Endometrium (tissue), 2 donors: Measurements from ENCODE around the gene ENO2.

Source experiments
- FAIRE-seq: peaks from 2 replicates; lab custom pipeline; 2012; peaks lifted over from hg19 to GRCh38; lab: Jason Lieb, UNC
- donor health status: control.
- donor health status: control.

The ENO2 gene

DNA sequence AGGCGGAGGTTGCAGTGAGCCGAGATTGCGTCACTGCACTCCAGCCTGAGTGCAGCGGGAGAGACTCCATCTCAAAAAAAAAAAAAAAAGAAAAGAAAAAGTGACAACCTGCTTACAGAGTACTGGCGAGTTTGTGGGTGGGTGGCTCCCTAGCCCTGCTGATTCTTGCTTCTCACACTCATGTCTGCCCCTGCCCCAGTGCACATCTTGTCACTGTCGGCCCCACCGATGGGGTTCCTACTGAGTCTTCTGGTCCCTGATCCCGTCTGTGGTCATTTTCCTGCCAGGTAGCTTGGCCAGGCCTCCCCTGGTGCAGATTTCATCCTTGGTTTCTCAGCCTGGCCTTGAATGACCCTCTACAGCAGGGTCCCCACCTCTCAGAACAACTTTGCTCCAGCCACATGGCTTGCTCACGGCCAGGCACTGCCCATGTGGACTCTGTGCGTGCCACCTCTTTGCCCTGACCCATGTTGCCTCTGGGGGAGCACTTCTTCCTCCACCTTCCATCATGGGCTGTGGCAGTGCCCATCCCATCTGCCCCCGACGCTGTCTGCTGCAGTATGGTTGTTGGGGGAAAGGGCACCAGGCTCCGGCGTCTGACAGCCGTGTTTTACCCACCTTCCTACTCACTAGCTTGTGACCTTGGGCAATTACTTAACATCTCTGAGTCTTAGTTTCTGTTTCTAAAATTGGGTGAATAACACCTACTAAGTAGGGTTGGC lies 34.7 kb downstream of the ENO2 start:
- FAIRE-seq, result no peak

DNA sequence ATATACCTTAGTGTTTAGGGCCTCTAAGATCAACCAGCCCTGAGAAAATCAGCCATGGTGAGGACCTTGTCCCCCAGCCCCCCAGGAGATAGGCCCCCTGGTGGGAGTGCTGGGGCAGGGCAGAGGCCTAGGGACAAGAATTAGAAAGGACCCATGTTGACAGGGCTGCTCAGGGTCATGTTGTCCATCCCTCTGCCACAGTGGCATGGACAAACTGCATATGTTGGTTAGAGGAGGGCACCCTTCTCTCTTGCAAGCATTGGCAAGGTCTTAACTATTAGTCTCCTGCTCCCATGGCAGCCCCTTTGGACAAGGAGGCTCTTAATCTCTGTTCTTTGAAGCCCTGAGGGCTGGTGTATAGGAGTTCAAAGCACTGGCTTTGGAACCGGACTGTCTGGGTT lies 36.0 kb downstream of the ENO2 start:
- no peak for FAIRE-seq

DNA sequence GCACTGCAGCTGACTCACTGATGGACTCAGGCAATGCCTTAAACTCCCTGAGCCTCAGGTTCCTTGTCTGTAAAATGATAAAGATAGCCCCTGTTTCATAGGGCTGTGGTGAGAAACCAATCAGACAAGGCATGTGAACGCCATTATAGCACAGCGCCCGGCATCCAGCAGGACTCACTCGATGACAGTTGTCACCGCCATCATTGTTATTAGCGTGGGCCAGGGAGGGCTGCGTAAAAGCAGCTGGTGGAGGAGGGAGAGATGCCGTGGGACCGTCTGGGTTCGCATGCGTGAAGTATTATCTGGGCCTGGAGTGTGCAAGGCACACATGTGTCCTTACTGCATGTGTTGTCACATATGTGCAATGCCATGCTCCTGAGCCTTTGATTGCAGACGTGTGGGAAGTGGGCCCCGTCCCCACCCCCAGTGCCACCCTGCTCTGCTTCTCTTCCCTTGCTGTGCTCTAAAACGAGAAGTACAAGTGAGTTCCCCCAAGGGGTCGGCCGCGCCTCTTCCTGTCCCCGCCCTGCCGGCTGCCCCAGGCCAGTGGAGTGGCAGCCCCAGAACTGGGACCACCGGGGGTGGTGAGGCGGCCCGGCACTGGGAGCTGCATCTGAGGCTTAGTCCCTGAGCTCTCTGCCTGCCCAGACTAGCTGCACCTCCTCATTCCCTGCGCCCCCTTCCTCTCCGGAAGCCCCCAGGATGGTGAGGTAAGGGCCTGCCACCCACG lies 36.6 kb downstream of the ENO2 start, which contains the start of gene PTPN6:
TSS of gene PTPN6 (plus strand) at position 546 of the 730 bp plus-strand sequence. CDS start at position 703, 157 bp downstream.
- FAIRE-seq, result no peak

DNA sequence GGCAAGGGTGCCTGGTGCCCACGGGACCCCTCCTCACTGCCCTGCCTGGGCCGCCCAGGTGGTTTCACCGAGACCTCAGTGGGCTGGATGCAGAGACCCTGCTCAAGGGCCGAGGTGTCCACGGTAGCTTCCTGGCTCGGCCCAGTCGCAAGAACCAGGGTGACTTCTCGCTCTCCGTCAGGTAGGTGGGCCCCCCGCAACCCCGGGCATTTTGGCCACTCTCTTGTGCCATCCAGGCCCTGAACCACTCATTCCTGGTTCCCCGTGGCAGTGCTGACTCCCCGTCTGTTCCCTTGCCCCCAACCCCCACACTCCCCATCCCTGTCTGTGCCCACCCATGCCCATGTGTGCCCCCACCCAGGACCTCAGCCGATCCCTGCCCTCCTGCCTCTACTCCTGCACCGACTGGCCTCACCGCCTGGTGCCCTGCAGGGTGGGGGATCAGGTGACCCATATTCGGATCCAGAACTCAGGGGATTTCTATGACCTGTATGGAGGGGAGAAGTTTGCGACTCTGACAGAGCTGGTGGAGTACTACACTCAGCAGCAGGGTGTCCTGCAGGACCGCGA lies 37.3 kb downstream of the ENO2 start:
- no peak for FAIRE-seq

DNA sequence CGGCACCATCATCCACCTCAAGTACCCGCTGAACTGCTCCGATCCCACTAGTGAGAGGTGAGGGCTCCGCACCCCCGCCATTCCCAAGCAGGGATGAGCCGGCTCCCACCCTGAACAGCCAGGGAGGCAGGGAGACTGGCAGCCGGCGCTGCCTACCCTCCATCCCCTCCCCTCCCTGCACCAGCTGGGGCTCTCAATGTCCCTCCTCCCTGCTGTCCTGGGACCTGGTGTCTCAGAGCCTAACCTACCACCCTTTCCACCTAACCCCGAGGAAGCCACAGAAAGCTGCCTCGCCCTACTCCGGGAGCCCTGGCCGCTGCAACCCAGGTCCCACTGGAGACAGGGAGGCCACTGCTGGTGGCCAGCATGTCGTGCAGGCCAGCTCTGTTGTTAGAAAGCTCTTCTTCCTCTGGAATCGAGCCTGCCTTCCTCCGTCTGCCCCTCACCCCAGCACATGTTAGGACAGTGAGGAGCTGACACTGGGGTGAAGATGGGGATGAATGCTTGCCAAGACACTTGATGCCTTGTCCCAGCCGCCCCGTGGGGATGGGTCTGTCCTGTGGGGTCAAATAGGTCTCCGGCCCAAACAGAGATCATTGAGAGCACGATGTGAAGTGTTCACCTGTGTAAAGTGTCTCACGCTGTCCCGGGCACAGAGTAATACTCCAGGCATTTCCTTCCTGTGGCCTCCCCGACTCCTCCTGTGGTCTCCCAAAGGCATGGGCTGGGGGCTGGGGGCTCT lies 37.9 kb downstream of the ENO2 start:
- no peak for FAIRE-seq

DNA sequence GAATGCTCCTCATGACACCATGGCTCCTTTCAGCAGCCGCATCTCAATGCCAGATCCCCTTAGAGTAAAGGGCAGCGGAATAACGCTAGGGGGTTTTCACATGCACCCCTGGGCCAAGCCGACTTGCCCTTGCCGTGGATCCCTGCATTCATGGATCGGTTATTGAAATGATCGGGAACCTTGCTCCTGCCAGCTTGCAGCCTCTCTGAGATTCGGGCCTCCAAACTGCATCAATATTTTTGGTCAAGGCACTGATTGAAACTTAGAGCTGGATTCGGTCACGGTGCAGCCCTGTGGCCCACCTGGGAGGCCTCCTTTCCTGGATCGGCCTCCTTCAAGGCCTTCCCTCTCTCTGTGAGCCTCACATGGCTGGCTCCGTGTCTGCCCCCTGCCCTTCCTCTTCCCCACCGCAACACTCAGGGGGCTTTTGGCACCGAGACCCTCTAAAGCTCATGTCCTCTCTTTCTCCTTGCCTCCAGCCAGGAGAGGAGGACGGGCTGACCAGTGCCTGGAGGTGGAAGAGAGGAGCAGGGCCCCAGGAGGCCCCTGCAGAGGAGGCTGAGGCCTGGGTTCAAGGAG lies 38.6 kb downstream of the ENO2 start:
- no peak for FAIRE-seq

DNA sequence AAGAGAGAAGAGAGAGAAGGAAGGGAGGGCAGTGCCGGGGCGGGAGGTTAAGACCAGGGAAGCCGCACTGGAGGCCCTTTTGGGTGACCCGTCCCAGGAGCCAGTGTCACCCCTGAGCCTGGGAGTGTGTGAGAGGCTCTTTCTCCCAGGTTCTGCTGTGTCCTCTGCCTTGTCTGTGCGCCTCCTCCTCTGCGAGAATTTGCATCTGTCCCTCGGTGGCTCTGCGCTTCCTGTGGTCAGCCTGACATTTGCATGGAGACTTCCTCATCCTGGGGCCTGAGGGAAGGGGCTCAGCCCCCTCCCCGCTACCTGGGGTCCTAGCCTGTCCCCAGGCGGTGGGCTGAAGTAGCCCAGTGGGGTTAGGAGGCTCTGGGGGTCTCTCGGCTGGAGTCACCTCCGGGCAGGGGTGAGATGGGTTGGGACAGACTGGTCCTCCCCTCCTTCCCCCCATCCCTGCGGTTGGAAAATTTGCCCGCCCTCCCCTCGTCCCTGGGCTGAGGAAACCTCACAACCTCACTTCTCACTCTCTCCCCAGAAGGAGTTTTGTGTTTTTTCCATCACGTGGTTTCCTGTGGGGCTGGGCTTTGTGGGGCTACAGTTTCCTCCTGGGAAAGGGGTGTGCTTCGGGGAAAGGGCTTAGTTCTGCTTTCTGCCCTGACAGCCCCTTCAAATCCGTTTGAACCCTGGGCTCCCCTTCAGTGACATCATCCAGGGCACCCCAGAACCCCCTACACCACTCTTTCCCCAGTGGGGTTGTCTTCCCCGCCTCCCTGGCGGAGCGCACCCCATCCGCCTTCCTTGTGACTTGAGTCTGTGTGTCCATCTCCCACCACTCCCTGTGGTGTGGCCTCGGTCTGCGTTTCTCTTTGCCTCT lies 39.3 kb downstream of the ENO2 start:
- no peak for FAIRE-seq

DNA sequence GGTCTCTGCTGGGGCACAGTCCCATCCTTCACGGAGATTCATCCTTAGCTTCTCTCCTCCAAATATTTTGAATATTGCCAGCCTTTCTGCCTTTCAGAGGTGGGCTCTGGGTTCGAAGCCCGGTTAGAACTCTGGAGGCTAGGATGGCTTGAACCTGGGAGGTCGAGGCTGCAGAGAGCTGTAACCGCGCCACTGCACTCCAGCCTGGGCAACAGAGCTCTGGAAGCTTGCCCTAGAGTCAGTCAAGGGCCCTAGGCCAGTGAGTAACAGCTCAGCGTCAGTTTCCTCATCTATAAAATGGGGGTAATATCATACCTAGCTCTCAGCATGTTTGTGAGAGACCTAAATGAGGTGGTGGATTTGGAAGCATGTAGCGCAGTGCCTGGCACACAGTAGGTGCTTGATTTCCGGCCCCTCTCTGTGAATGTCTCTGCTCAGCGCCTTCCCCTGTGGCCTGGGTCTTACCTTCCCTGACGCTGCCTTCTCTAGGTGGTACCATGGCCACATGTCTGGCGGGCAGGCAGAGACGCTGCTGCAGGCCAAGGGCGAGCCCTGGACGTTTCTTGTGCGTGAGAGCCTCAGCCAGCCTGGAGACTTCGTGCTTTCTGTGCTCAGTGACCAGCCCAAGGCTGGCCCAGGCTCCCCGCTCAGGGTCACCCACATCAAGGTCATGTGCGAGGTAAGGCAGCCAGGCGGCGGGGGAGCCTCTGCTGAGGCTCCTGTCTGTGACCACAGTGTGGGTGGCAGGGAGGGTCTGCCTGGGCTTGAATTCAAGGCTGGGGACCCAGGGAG lies 40.1 kb downstream of the ENO2 start:
- FAIRE-seq, result no peak

DNA sequence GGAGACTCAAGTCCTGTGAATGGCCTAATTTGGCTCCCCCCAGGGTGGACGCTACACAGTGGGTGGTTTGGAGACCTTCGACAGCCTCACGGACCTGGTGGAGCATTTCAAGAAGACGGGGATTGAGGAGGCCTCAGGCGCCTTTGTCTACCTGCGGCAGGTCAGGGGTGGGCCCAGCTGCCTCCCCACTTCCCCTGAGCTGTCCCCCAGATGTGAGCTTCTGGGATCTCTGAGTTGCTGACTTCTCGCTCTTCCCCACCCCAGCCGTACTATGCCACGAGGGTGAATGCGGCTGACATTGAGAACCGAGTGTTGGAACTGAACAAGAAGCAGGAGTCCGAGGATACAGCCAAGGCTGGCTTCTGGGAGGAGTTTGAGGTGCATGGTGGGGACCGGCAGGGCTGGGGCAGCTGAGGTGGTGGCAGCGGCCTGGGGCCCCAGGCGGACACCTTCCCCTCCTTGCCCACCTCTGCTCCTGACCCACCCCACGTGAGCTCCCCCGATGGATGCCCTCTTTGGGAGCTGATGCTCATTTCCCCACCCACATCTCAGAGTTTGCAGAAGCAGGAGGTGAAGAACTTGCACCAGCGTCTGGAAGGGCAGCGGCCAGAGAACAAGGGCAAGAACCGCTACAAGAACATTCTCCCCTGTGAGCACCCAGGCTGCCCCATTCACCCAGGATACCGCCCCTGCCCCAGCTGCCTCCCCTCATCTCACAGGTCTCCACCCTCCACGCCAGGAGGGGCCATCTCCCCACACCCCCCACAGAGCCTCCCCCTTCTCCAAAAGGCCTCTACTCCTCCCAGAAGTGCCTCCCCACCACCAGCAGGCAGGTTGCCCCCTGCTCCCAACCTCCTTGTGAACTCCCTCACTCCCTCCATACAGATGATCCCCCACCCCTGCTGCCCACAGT lies 41.0 kb downstream of the ENO2 start:
- no peak for FAIRE-seq

DNA sequence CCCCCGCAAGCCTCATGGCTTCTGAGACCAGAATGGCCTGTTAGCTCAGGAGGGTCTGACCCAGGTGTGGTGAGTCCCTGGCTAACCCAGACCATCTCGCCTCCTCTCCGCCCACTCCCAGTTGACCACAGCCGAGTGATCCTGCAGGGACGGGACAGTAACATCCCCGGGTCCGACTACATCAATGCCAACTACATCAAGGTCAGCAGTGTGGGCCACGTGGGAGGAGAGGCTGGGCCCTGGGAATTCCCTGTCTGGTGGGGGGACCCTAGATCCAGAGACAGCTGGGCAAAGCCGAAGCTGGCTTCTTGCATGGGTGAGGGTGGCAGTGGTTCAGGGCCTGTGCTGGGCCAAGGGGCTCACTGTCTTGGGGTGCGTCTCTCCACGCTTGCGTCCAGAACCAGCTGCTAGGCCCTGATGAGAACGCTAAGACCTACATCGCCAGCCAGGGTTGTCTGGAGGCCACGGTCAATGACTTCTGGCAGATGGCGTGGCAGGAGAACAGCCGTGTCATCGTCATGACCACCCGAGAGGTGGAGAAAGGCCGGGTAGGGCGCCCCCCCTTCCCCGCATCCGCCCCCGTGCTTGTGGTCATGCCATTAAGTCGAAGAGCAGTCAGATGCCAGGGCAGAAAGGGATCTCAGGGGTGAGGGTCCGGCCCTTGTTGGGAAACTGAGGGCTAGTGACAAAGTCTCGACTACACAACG lies 41.8 kb downstream of the ENO2 start:
- FAIRE-seq, result no peak

DNA sequence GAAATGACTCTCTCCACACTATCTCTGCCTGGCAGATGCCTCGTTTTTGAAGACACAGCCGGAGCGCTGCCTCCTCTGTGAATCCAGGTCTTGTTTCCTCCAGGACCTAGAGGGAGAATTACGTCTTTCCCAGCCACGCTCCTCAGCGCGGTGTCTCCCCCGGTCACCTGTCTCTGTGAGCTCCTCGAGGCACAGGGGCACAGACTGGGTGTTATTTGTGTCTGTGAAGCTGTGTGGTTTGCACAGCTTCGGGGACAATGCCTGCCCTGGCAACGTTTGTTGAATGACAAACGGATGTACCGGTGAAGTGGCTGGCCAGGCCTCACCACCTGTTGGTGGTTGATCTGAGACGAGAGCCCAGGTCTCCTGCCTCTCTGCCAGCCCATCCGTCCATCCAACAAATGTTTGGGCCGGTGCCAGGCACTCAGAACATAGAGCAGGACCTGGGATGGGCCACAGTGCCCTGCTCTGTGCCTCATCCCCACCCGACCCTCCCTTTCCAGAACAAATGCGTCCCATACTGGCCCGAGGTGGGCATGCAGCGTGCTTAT lies 42.8 kb downstream of the ENO2 start:
- no peak for FAIRE-seq

DNA sequence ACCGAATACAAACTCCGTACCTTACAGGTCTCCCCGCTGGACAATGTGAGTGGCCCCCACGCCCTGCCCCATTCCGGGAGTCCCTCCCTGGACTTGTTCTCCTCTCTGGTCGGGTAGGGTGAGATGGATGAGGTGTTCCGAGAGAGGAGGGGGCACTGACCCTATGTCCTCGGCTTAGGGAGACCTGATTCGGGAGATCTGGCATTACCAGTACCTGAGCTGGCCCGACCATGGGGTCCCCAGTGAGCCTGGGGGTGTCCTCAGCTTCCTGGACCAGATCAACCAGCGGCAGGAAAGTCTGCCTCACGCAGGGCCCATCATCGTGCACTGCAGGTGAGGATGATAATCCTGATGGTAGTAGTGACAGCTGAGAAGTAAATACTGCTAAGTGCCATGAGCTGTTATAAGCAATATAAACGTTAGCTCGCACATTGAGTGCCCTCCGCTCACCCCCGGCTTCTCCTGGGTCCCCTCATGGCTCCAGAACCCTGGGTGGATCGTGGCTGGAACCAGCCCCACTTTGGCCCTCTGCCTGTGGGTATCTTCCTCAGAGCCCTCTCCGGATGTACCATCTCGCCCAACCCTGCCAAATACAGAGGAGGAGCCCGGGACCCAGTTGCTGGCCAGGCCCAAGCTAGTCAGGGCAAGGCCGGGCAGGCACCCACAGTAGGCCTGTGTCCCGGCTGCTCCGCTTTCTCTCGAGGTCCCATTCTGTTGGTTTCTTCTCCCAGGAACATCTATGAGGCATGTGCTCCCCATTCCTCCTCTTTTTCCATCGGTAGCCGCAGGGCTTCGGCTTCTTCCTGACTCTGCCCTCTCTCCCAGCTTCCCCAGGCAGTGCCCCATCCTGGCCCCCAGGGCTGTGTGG lies 43.6 kb downstream of the ENO2 start:
- FAIRE-seq, result no peak

DNA sequence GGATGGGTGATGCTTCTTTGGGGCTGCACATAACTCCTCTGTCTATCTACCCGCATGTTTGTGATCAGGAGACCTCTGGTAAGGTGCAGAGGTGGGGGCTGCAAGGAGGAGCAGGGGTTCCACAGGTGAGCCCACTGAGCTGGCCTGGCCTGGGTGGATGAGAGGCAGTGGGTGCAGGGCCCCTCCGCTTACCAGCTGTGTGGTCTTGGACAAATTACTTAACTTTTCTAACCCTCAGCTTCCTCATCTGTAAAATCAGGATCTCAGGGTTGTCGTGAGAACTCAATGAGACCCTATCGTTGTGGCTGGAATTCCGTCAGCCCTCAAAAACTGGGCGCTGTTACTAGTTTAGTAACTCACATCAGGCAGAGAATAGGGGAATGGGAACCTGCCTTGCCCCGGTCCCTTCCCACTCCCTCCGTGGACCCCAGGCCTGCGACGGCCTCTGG lies 44.3 kb downstream of the ENO2 start:
- no peak for FAIRE-seq

DNA sequence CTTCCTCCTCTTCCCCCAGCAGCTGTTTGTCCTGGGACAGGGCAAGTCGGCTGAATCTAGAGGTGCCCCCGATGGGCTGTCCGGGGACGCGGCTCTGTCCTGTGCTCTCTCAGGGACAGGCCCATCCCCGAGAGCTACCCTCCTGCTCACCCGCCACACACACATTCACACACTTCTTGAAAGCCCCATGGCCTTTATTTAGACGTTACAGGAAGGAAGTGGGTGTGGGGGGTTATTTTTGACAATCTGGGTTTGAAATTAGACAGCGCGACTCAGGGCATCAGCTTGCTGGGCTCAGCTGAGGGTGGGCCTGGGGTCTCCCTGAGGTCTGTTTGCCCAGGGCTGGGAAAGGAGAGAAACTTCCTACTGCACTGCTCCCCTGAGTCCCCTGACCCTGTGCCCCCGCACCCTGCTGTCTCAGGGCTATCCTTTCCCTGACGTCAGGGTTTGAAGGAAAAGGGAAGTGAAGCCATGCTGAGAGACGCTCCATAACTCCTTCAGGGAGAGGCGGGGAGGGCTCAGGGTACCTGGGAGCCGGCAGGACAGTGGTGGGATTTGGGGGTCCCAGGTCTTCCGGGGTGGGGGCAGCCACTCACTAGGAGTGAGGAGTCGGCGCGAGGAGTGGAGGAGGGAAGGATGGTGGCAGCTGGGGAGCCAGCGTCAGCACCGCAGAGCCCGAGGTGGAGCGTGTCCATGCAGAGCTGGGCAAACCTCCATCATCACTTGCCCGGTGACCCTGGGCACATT lies 44.9 kb downstream of the ENO2 start:
- FAIRE-seq, result no peak

DNA sequence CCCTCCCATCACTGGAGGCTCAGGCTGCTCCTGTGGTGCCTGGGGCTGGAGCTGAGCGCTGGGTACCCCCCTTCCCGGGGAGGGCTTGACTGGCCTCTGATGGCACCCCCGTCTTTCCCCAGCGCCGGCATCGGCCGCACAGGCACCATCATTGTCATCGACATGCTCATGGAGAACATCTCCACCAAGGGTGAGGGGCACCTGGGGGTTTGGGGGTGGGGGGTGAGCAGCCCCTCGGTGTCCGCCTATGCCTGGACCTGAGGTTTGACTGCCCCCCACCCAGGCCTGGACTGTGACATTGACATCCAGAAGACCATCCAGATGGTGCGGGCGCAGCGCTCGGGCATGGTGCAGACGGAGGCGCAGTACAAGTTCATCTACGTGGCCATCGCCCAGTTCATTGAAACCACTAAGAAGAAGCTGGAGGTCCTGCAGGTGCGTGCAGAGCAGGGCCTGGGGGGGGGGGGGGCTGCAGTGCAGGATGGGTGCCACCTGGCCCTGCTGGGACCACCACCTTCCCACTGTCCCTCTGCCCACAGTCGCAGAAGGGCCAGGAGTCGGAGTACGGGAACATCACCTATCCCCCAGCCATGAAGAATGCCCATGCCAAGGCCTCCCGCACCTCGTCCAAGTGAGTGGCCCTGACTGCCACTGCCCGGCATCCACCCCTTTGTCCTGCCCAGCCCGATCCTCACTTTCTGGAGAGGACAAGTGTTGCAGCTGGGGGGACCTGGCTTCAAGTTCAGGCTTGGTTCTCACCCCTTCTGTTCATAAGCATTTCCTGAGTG lies 45.6 kb downstream of the ENO2 start:
- no peak for FAIRE-seq
